Ishikawa (cell line): Measurements from ENCODE around the gene CFAP97.

Source experiments
- EGR1 ChIP-seq: IDR thresholded peaks from 2 replicates; pipeline ENCODE4 v1.6.1; 2012
- EP300 ChIP-seq: IDR thresholded peaks from 2 replicates; pipeline ENCODE4 v1.6.1; 2012; ENCODE audit warnings: borderline replicate concordance
- FOXM1 ChIP-seq: IDR thresholded peaks from 2 replicates; pipeline ENCODE4 v1.6.1; 2012; ENCODE audit warnings: low read depth, borderline replicate concordance
- MAX ChIP-seq: IDR thresholded peaks from 2 replicates; pipeline ENCODE4 v1.6.1; 2012
- NFIC ChIP-seq: IDR thresholded peaks from 2 replicates; pipeline ENCODE4 v1.6.1; 2012
- RAD21 ChIP-seq: IDR thresholded peaks from 2 replicates; pipeline ENCODE4 v1.6.1; 2012; ENCODE audit warnings: low read depth
- REST ChIP-seq: IDR thresholded peaks from 2 replicates; pipeline ENCODE4 v1.6.1; 2012; ENCODE audit warnings: low read depth, mild to moderate bottlenecking
- TAF1 ChIP-seq: IDR thresholded peaks from 2 replicates; pipeline ENCODE4 v1.6.1; 2012; ENCODE audit warnings: low read depth, mild to moderate bottlenecking
- TCF12 ChIP-seq: IDR thresholded peaks from 2 replicates; pipeline ENCODE4 v1.6.1; 2012; ENCODE audit warnings: low read depth
- TEAD4 ChIP-seq: IDR thresholded peaks from 2 replicates; pipeline ENCODE4 v1.6.1; 2012
- YY1 ChIP-seq: IDR thresholded peaks from 2 replicates; pipeline ENCODE4 v1.6.1; 2012; ENCODE audit warnings: low read depth
- TF ChIP-seq, protein P1 (sequence below): IDR thresholded peaks from 2 replicates; pipeline ENCODE4 v1.6.1; 2012

DNA sequence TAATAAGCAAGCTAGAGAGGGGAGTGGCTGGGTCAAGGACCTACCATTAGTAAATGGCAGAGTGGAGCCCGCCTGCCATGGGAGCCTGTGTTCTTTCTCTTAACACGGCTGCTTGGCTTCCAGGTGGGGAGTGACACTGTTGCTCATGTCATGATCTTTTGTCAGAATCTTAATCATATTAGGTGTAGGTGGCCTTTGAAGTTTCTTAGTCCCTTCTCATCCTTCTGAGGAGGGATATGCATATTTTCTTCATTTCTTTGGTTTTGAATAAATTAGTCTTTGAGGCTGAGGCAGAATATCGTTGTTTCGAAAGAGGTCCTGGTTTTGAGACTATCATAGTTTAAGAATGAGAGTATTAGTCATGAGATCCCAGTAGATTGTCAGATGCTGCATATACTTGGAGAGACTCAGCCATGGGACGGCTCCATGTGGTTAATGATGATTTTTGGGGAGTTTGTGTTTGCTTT, 34.4 kb upstream of the CFAP97 start:
- TF ChIP-seq TCF12 (no peak), REST (no peak), NFIC (no peak), TAF1 (no peak), YY1 (no peak), EP300 (no peak), EGR1 (no peak), TEAD4 (no peak), FOXM1 (no peak), RAD21 (no peak), MAX (no peak)
- TF ChIP-seq, protein P1, sequence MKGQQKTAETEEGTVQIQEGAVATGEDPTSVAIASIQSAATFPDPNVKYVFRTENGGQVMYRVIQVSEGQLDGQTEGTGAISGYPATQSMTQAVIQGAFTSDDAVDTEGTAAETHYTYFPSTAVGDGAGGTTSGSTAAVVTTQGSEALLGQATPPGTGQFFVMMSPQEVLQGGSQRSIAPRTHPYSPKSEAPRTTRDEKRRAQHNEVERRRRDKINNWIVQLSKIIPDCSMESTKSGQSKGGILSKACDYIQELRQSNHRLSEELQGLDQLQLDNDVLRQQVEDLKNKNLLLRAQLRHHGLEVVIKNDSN, result no peak
